Caco-2 (cell line): Measurements from ENCODE around the gene PCYOX1L. TPM values are rescaled to one million over a fixed set of nuclear protein-coding genes. Genes with fewer than 3 reads are reported as not detected.

Experiments used
- BruUV-seq: library from RNA; stranded (reverse); fragments of 400-500 nt; replicated peaks from 2 replicates; lab custom pipeline; 2021; lab: Mats Ljungman, UMichigan
- CTCF ChIA-PET: fragments of 300-600 bp; sonication (Branson Sonifier 250); formaldehyde crosslinking; loops from one replicate; lab custom pipeline; 2022; ENCODE audit warnings: antibody characterized with exemption; lab: Charles Lee
- POLR2A ChIA-PET: fragments of 300-600 bp; sonication (Branson Sonifier 250); formaldehyde crosslinking; loops from one replicate; lab custom pipeline; 2022; ENCODE audit warnings: antibody characterized with exemption; lab: Charles Lee
- DNase-seq, 2 experiments: peaks; one replicate each; pipeline versions ENCODE4 v3.0.0 to v3.0.0-alpha.2; 2020 to 2022
- H3K27me3 ChIP-seq: replicated peaks from 2 replicates; pipeline ENCODE4 v1.6.0; 2011; ENCODE audit warnings: low read length; ENCODE audit not compliant: control insufficient read depth, insufficient read depth
- H3K36me3 ChIP-seq: 2 replicates; pipeline ENCODE4 v1.5.1; 2011; ENCODE audit warnings: low read length; ENCODE audit not compliant: control insufficient read depth, insufficient read depth
- H3K4me1 ChIP-seq: fragments of 250-450 bp; sonication (Bioruptor Pico); 2 replicates; pipeline ENCODE4 v1.5.1; 2020; ENCODE audit warnings: mild to moderate bottlenecking
- H3K4me3 ChIP-seq: 2 replicates; pipeline ENCODE4 v1.5.1; 2011; ENCODE audit warnings: low read depth, mild to moderate bottlenecking, control low read depth, low read length
- H3K9me3 ChIP-seq: fragments of 250-450 bp; sonication (Bioruptor Pico); 2 replicates; pipeline ENCODE4 v1.5.1; 2020; ENCODE audit warnings: mild to moderate bottlenecking, moderate library complexity
- H3K27ac Mint-ChIP-seq: one replicate; pipeline ENCODE4 v1.8.0; 2022; ENCODE audit warnings: mixed read lengths; ENCODE audit not compliant: unreplicated experiment
- H3K27me3 Mint-ChIP-seq: one replicate; pipeline ENCODE4 v1.8.0; 2022; ENCODE audit warnings: mixed read lengths; ENCODE audit not compliant: insufficient read depth, unreplicated experiment
- H3K36me3 Mint-ChIP-seq: one replicate; pipeline ENCODE4 v1.8.0; 2022; ENCODE audit warnings: mild to moderate bottlenecking, mixed read lengths; ENCODE audit not compliant: insufficient read depth, unreplicated experiment
- H3K4me1 Mint-ChIP-seq: one replicate; pipeline ENCODE4 v1.8.0; 2022; ENCODE audit warnings: low read depth, mixed read lengths; ENCODE audit not compliant: unreplicated experiment
- H3K4me3 Mint-ChIP-seq: one replicate; pipeline ENCODE4 v1.8.0; 2022; ENCODE audit warnings: mild to moderate bottlenecking, moderate library complexity, mixed read lengths; ENCODE audit not compliant: unreplicated experiment
- H3K9me3 Mint-ChIP-seq: one replicate; pipeline ENCODE4 v1.8.0; 2022; ENCODE audit warnings: mixed read lengths; ENCODE audit not compliant: unreplicated experiment
- intact Hi-C: fragments of 100-400 bp; cut with micrococcal nuclease; formaldehyde crosslinking; loops from one replicate; pipeline ENCODE4 v1.10.0; 2022; ENCODE audit not compliant: unreplicated experiment
- total RNA-seq: library from RNA; stranded (reverse); gene quantifications from 2 replicates; pipeline ENCODE4 v1.2.3, GENCODE V29; 2022
- TF ChIP-seq, protein P1 (sequence below), 2 experiments: fragments of 200-600 bp in 1 of 2; IDR thresholded peaks; 1 replicate in 1 of 2; 2 replicates in 1 of 2; pipeline versions ENCODE4 v1.5.1 to v1.8.0; 2011 to 2022; ENCODE audit warnings: antibody characterized with exemption in 1 of 2, control low read depth in 1 of 2, inconsistent platforms in 1 of 2, low read depth in 1 of 2, low read length in 1 of 2, mild to moderate bottlenecking in 1 of 2, moderate library complexity in 1 of 2; ENCODE audit not compliant: insufficient read depth in 1 of 2, severe bottlenecking in 1 of 2, unreplicated experiment in 1 of 2

The PCYOX1L gene
- total RNA-seq, 1 experiment from 2014 or later, result 10.4 TPM

DNA sequence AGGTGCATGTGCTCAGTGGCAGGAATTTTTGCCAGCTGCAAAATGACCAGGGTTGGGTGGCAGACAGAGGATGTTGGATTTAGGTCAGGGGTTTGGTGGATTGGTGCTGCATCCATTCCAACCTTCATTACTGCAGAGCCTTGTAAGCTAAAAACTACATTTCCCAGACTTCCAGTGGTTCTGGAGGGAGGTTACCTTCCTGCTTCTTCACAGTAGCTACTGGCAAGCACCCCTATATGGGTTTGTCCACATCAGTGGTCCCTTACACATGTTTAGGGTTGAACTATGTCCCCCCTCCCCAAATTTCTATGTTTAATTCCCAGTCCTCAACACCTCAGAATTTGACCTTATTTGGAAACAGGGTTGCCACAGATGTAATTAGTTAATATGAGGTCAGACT is 41.9 kb downstream of the PCYOX1L start:
- Histone ChIP-seq H3K4me3 (no peak overlapping the region), H3K9me3 (no peaks in the 10 kb centered on the region), H3K27me3 (no peaks in the 10 kb centered on the region), H3K36me3 (no peaks in the 10 kb centered on the region), H3K4me1 (peaks cover 10% of the 10 kb centered on the region; the same call in 1 of the 2 replicates)
- Mint-ChIP-seq H3K4me1 (peaks cover 10% of the 10 kb centered on the region), H3K4me3 (no peak overlapping the region), H3K27ac (no peak overlapping the region), H3K9me3 (no peaks in the 10 kb centered on the region), H3K27me3 (no peaks in the 10 kb centered on the region), H3K36me3 (no peaks in the 10 kb centered on the region)
- intact Hi-C loops, result no loop called here
- ChIA-PET POLR2A (no interaction called here), CTCF (interaction anchor here (1.5 kb wide), 1 partner anchor 257 kb away, joined by 3 read pairs; no protein-coding TSS in a partner anchor)
- no peak for DNase-seq
- TF ChIP-seq, protein P1, sequence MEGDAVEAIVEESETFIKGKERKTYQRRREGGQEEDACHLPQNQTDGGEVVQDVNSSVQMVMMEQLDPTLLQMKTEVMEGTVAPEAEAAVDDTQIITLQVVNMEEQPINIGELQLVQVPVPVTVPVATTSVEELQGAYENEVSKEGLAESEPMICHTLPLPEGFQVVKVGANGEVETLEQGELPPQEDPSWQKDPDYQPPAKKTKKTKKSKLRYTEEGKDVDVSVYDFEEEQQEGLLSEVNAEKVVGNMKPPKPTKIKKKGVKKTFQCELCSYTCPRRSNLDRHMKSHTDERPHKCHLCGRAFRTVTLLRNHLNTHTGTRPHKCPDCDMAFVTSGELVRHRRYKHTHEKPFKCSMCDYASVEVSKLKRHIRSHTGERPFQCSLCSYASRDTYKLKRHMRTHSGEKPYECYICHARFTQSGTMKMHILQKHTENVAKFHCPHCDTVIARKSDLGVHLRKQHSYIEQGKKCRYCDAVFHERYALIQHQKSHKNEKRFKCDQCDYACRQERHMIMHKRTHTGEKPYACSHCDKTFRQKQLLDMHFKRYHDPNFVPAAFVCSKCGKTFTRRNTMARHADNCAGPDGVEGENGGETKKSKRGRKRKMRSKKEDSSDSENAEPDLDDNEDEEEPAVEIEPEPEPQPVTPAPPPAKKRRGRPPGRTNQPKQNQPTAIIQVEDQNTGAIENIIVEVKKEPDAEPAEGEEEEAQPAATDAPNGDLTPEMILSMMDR (IDR thresholded peaks at IDR 0.05; ENCODE audit: insufficient read depth in 1 of 2, low read depth in 1 of 2, low read length in 1 of 2, severe bottlenecking in 1 of 2, unreplicated experiment in 1 of 2), result no peak
- no TSS peak for BruUV-seq

DNA sequence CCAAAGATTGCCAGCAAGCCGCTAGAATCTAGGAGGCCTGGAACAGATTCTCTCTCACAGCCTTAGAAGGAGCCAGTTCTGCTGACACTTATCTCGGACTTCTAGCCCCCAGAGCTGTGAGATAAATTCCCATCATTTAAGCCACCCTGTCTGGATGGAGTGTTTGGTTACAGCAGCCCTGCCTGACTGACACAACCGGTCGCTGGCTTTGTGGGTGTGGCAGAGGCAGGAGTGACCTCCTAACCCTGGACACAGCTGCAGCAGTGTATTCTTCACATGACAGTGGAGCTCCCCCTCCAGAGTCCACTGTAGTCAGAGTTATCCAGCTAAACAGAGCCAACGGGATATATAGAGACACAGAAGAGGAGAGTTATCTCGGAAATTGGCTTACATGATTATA is 42.5 kb downstream of the PCYOX1L start:
- peak in 1 of 2 experiments; percentile 41 for DNase-seq
- CTCF ChIA-PET, result interaction anchor here (1.5 kb wide), 1 partner anchor 256 kb away, joined by 3 read pairs; no protein-coding TSS in a partner anchor

DNA sequence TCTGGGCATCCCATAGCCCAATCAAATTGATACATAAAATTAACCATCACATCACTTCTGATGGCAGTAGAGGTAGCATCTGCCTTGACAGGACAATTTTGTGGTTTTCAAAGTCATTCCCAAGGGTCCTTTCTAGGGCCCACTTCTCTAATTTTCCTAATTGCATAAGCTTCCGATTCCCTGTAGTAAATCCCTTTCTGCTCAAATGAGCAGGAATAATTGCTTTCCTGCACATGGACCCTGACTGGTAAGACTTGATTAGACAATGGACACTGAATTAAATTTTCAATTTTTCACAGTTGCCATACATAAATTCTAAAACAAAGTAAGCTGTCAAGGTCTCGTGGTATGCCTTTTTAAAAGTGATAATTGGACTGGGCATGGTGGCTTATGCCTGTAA is 43.2 kb downstream of the PCYOX1L start:
- H3K9me3 ChIP-seq, result no peaks in the 10 kb centered on the region
- no TSS peak for BruUV-seq
- CTCF ChIA-PET, result interaction anchor here (1.5 kb wide), 1 partner anchor 256 kb away, joined by 3 read pairs; no protein-coding TSS in a partner anchor
- H3K27me3 ChIP-seq, result no peaks in the 10 kb centered on the region
- POLR2A ChIA-PET, result no interaction called here
- Mint-ChIP-seq H3K4me3 (no peak overlapping the region), H3K4me1 (peaks cover 10% of the 10 kb centered on the region), H3K9me3 (no peaks in the 10 kb centered on the region), H3K27me3 (no peaks in the 10 kb centered on the region), H3K27ac (no peak overlapping the region), H3K36me3 (no peaks in the 10 kb centered on the region)
- H3K4me1 ChIP-seq, result peaks cover 10% of the 10 kb centered on the region; the same call in 1 of the 2 replicates
- DNase-seq, result no peak
- intact Hi-C loops, result no loop called here
- TF ChIP-seq, protein P1 (IDR thresholded peaks at IDR 0.05; ENCODE audit: insufficient read depth in 1 of 2, low read depth in 1 of 2, low read length in 1 of 2, severe bottlenecking in 1 of 2, unreplicated experiment in 1 of 2), result no peak
- H3K4me3 ChIP-seq, result no peak overlapping the region
- no peaks in the 10 kb centered on the region for H3K36me3 ChIP-seq

More for the DNA sequence above, 42.5 kb downstream of the PCYOX1L start:
- no peaks in the 10 kb centered on the region for H3K9me3 Mint-ChIP-seq
- POLR2A ChIA-PET, result no interaction called here
- no peaks in the 10 kb centered on the region for H3K36me3 Mint-ChIP-seq
- Histone ChIP-seq H3K36me3 (no peaks in the 10 kb centered on the region), H3K4me1 (peaks cover 10% of the 10 kb centered on the region; the same call in 1 of the 2 replicates), H3K4me3 (no peak overlapping the region), H3K27me3 (no peaks in the 10 kb centered on the region), H3K9me3 (no peaks in the 10 kb centered on the region)
- H3K27me3 Mint-ChIP-seq, result no peaks in the 10 kb centered on the region
- intact Hi-C loops, result no loop called here
- H3K4me1 Mint-ChIP-seq, result peaks cover 10% of the 10 kb centered on the region
- no peak overlapping the region for H3K4me3 Mint-ChIP-seq
- no peak overlapping the region for H3K27ac Mint-ChIP-seq
- BruUV-seq, result no TSS peak
- TF ChIP-seq, protein P1 (IDR thresholded peaks at IDR 0.05; ENCODE audit: insufficient read depth in 1 of 2, low read depth in 1 of 2, low read length in 1 of 2, severe bottlenecking in 1 of 2, unreplicated experiment in 1 of 2), result no peak
